Glomerular visceral epithelial cell (primary cell): Measurements from ENCODE around the gene PIK3CA.
A peak's percentile ranks its signal among the peaks of the same experiment; 100 is the strongest.
"Not testable (repeated sequence)": the region's sequence is repeated elsewhere in the genome, so short reads cannot be mapped to it uniquely, and the experiment has no call there.

Source experiments
- DNase-seq: peaks from one replicate; pipeline ENCODE4 v3.0.0-alpha.2; 2016; ENCODE audit errors: extremely low spot score

PIK3CA gene

DNA sequence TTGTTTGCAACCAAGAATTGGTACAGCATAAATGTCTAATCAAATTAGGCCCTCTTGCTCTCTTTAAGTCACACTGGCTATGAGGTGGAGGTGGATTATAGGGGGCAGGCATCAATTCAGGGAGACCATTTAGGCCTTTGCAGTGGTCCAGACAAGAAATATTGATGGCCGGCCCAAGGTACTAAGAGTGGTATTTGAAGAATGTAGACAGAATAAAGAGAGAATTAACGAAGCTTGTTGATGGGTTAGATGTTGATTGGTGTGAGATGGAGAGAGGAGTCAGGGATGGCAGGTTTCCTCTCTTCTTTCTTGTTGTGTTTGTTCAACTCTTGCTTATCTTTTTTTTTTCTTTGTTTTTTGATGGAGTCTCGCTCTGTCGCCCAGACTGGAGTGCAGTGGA, 48.5 kb downstream of the PIK3CA start:
- DNase-seq, result no peak

DNA sequence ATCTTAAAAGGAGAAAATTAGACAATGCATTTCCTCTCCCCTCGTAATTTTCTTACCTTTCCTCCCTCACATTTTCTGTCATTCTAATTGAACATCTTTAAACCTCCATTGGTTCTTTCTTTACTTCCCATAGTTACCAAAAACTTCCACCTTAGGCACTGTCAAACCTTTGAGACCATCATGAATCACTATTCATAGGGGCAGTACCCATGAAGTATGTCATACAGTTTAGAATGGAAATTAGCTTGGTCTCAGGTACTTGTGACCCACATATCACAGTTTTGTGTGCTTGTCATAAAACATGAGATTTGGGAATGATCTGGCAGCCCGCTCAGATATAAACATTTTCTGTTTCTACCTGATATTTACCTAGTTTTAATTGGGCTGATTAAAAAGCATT, 52.6 kb downstream of the PIK3CA start:
- DNase-seq, result no peak

DNA sequence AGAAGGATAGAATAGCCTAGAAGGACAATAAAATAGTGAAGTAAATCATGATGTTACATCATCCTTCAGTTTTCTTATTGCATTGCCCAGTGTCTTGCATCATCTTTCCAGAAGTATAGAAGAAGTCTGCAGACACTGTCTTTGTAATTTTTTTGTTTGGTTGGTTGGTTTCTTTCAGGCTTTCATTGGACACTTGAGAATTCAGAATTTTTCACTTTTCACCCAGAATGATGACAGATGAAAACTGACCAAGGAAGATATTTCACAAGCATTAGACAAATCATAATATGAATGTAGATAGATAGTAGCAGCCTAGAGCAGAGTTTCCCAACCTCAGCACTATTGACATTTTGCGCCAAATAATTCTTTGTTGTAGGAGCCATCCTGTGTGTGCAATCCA, 67.4 kb downstream of the PIK3CA start:
- not testable (repeated sequence) for DNase-seq

DNA sequence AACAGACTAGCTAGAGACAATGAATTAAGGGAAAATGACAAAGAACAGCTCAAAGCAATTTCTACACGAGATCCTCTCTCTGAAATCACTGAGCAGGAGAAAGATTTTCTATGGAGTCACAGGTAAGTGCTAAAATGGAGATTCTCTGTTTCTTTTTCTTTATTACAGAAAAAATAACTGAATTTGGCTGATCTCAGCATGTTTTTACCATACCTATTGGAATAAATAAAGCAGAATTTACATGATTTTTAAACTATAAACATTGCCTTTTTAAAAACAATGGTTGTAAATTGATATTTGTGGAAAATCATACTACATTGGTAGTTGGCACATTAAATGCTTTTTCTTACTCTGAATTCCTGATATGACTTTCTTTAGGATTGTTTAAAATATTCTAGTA, 70.1 kb downstream of the PIK3CA start:
- DNase-seq, result not testable (repeated sequence)

DNA sequence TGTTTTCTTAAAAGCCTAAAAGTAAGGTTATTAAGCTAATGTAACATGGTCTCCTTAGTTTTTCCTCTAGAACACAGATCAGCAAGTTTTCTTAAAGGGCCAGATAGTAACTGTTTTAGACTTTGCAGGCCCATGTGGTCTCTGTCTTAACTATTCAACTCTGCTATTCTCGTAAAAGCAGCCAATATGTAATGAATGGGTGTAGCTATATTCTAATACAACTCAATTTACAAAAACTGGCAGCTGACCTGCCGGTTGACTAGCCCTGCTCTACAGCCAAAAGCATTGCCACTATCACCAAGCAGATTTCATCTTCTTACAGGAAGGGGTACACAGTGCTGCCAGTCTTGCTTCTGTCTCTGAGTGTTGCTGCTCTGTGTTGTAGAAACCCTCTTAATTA, 75.4 kb downstream of the PIK3CA start:
- DNase-seq, result no peak

DNA sequence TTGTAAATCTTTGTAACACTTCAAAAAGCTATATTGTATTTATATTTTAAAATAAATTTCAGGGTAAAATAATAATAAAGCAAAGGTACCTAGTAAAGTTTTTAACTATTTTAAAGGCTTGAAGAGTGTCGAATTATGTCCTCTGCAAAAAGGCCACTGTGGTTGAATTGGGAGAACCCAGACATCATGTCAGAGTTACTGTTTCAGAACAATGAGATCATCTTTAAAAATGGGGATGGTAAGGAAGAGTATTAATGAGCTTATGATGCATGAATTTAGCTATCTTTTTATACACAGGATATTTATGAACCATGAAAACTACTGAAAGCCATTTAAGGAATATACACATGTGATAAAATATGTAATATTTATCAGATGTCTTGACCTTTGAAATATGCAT, 76.4 kb downstream of the PIK3CA start:
- no peak for DNase-seq

DNA sequence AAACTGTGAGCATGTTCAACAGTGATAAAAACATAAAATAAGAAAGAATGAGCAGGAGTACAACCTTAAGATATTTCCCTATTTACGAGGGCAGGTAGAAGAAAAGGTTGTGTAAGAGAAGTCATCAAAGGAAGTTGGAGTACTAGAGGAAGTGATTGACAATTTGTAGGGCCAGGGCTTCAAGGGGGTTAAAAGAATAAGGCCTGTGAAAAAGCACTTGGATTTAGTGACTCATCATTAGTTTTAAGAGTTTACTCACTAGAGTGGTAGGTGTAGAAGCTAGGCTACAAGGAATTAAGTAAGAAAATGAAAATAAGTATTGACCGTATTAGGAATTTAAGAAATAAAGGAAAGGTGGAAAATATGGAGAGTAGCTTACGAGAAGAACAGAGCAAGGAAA, 79.2 kb downstream of the PIK3CA start:
- DNase-seq, result no peak

DNA sequence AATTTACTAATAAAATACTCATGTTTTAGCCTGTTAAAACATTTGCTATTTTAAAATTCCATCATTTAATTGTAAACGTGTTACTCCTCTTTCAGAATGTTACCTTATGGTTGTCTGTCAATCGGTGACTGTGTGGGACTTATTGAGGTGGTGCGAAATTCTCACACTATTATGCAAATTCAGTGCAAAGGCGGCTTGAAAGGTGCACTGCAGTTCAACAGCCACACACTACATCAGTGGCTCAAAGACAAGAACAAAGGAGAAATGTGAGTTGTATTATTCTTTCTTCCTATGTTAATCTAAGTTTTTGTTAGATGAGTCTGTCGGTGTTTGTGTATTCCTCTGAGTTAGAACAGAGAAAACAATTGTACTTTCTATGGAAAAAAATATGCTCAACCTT, 81.0 kb downstream of the PIK3CA start:
- DNase-seq, result no peak

DNA sequence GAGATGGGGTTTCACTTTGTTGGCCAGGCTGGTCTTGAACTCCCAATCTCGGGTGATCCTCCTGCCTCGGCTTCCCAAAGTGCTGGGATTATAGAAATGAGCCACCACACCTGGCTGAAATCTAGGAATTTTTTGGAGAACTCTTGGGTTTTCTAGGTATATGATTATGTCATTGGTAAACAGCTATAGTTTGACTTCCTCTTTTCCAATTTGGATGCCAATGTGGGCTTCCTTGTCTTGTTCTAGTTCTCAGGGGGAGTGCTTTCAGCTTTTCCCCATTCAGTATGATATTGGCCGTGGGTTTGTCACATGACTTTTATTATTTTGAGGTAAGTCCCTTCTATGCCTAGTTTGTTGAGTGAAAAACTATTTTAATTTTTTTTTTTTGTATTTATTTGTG, 84.9 kb downstream of the PIK3CA start:
- no peak for DNase-seq

DNA sequence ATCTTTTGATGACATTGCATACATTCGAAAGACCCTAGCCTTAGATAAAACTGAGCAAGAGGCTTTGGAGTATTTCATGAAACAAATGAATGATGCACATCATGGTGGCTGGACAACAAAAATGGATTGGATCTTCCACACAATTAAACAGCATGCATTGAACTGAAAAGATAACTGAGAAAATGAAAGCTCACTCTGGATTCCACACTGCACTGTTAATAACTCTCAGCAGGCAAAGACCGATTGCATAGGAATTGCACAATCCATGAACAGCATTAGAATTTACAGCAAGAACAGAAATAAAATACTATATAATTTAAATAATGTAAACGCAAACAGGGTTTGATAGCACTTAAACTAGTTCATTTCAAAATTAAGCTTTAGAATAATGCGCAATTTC, 86.0 kb downstream of the PIK3CA start:
- no peak for DNase-seq

DNA sequence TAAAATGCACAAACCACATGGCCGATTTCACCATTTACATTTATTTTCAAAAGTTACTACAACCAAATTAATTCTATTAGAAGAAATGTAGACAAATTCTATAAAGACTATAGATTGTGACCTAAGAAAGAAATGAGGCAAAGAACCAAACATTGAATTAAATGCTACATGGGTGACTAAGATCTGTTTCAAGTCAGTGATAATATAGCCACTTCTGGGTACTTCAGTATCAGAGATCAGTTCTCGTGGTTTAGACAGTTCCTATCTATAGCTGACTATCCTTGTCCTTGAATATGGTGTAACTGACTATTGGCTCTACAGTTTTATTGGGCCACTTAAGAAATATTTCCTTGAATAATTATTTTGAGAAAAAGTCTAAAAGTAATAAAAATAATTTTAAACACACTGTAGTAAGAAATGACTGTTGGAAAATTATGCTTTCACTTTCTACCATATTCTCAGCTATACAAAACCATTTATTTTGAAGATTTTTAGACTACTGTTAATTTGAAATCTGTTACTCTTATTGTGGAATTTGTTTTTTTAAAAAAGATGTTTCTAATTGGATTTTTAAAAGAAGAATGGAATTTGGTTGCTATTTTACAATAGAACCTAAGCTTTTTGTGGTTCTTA, 88.6 kb downstream of the PIK3CA start:
- no peak for DNase-seq

DNA sequence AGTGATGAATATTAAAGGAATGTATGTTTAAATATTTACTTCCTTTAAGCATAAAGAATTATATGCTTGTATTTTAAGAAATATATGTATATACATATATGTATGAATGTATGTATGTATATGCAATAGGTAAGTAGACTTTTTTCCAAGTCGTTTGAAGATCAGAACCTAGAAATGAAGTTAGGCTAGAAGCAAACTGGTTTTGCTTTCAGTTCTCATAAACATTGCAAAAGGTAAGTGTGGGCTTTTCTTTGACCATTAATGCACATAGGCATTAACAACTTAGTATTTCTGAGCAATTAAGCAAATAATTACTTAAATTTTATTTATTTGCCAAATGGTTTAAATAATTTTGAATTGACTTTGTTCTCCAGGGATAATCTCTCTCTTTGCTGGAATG, 92.1 kb downstream of the PIK3CA start:
- DNase-seq, result not testable (repeated sequence)

DNA sequence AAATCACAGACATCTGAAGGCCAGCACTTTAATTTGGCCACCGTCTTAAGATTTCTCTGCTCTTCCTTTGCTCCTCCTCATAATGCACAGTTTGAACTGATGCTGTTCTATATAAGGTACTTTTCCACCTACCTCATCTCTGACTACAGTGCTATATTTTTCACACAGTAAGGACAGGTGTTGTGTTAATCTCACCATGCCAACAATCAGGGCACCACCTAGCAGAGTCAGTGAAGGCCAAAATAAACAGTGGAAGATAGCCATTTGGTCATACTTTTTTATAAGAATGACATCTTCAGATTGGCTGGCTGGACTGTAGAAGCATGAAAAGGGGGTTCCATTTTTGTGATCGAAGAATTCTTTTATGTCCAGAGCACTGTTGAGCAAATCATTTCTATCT, 94.7 kb downstream of the PIK3CA start:
- not testable (repeated sequence) for DNase-seq

DNA sequence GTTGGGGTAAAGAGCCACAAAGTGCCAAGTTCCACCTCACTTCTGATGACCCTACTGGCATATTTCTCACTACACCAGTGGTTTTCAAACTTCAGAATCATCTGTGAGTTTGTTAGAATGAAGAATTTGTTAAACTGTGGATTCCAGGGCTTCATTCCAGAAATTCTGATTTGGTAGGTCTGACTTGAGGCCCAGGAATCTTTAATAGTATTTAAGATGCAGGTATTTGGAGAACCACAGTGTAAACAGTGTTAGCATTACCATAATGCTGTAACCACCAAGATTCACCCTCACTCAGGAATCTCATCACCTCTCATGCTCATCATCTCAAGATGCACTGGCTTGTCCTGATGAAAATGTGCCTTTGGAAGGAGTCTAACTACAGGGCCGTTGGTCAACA, 96.7 kb downstream of the PIK3CA start:
- DNase-seq, result no peak

DNA sequence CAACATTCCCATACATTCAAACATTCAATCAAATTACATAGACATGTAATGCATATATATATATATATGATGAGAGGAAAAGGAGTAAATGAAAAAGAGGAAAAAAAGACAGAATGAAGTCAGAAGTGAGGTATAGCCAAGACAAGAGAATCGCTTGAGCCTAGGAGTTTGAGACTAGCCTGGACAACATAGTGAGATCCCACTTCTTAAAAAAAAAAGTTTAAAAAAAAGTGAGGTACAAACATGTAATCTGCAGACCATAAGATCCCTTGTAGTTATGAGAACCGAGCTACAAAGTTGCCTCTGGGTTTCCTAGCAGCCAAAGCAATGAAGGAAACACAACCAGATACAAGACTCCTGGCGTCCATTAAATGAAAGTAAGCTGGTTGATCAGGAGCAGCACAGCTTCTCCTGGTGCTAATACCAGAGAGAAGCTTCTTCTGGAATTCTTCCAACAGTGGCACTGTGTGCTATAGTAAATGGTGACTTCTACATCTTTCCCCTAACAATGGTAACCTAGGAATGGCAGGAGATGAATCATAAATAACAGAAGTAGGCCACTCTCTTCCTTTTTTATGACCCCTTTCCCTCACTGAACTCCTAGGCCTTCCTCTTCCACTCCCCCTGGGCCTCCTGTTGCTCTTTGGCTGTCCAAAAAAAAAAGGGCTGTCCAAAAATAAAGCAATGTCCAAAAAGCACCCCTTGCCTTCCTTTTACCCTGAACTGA, 99.3 kb downstream of the PIK3CA start:
- DNase-seq, result no peak

DNA sequence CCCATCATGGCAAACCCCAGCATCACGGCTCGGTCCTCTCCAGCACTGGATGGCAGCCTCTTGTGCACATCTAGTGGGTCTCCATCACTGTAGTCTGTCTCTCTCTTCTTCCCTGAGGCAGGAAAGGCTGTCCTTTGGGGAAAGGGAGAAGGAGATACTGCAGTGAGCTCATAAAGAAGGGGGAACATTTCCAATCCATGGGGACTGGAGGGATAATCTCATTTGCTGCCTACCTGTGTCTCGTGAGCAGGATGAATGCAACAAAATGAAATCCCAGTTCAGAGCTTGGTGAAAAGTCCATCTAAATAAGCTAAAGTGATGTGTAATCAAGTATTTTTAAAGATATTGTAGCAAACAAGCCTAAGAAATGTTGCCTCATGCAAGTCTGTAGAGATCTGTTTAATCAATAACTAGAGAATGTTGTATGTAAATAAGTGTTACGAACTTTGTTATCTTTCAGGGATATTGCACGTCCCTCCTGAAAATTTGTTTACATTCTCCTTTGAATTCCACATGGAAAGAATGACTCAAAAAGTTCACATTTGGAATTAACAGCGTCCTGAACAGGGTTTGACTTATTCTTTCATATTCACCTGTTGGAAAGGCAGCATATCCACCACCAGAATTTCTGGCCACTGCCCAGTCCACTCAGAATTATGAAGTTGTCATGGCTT, 102.8 kb downstream of the PIK3CA start, which contains the start of gene KCNMB3:
TSS of gene KCNMB3 (minus strand) at position 312 of the 674 bp plus-strand sequence. CDS start at position 188, 124 bp downstream.
- DNase-seq, result no peak

DNA sequence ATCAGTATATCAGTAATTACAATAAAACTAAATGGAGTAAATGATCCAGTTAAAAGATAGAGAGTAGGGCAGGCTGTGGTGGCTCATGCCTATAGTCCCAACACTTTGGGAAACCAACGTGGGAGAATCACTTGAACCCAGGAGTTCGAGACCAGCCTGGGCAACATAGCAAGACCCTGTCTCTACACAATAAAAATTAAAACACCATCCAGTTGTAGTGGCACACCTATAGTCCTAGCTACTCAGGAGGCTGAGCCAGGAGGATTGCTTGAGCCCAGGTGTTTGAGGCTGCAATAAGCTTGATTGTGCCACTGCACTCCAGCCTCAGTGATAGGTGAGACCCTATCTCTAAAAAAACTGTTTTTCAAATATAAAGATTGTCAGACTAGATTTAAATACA, 108.7 kb downstream of the PIK3CA start:
- DNase-seq, result no peak

DNA sequence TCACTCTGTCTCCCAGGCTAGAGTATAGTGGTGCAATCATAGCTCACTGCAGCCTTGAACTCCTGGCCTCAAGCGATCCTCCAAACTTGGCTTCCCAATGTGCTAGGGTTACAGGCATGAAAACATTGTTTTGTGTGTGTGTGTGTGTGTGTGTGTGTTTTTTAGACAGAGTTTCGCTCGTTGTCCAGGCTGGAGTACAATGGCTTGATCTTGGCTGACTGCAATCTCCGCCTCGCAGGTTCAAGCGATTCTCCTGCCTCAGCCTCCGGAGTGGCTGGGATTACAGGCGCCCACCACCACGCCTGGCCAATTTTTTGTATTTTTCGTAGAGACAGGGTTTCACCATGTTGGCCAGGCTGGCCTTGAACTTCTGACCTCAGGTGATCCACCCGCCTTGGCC, 109.6 kb downstream of the PIK3CA start:
- not testable (repeated sequence) for DNase-seq

DNA sequence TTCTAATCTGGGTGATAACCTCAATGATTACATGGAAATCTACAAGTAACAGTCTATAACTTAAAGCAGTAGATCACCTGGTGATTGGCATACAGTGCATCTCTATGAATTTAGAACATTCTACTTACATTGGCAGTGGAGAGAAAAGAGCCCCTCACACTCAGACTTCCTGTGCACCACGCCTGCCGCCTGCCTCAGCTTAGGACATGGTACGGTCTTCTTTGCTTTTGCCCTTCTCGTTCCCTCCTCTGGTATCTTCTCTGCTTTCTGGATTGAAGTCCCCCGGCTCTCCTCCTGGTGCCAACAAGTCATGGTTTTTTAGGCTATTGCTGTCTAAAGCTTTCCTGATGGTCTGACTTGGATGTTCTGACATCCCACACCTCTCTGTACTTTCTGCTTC, 110.7 kb downstream of the PIK3CA start:
- no peak for DNase-seq

DNA sequence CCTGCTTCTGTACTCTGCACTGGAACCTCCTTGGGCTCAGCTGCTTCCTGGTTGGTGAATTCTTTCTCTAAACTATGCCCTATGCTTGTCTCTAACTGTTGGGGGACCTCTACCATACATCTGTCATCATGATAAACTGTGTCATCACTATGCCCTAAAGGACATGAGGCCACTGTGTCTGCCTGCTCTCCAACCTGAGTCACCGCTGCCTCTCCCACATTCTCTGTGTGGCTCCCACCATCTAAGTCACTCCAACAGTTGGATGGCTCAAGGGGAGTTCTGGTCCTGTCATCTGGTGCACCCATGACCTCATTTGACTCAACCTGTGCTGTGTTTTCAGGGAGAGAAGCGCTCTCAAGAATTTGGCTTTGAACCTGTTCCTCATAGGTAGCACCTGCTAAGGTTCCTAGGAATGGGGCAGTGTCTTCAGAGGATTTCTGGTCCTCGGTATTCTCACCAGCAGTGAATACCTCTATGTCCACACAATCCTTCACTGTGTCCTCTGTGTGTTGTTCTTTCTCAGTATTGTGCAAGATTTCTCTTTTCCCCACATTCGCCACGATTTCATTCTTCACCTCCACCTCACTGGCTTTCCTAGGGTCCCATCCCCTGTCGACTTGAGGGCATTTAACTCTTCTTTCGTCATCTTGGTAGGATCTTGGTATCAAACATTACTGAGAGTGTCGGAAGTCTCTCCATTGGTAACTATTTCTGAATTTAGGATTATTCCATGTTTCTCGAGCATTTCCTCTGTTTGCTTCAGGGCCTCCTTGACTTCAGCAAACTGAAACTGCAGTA, 112.0 kb downstream of the PIK3CA start:
- not testable (repeated sequence) for DNase-seq

DNA sequence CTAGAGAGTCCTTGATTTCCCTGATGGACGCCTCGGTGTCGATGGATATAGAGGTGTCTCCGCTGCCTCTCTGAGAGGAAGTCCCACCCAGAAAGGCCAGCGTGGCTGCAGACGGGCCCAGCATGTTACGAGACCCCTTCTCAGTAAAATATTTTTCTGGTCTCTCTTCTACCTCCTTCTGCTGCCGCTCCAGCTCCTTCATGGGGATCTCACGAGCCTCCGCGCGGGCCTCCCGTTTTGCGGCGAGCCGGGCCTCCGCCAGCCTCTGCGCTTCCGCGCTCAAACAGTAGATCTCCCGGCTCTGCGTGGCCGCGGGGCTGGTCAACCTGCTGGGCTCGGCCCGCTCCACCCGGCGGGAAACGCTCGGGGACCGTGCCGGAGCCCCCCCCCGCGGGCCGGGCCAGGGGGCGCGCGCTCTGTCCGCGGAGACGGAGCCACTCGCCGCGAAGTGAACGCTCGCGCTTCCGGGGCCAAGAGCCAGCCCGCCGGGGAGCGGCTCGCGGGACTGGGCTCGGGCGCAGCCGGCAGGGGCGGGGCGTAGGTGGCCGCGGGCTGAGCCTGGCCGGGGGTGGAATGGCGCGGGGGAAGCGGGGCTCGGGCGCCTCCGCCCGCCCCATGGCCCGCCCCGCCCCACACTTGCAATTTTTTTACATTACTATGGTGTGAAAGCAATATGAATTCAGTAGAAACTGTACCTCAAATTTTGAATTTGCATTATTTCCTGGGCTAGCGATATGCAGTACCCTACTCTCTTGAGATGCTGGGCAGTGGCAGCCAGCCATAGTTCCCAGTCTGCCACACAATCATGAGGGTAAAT, 113.0 kb downstream of the PIK3CA start:
- peak; percentile 61 for DNase-seq
